H1 (cell line): ENCODE data around the gene RASGEF1B. TPM values are rescaled to one million over a fixed set of nuclear protein-coding genes. Genes with fewer than 3 reads are reported as not detected.

Experiments
- CTCF ChIA-PET: fragments of 300-600 bp; sonication (Branson Sonifier 250); formaldehyde crosslinking; loops from one replicate; lab custom pipeline; 2021; ENCODE audit not compliant: partially characterized antibody; lab: Charles Lee
- POLR2A ChIA-PET: fragments of 300-600 bp; sonication (Branson Sonifier 250); formaldehyde crosslinking; loops from one replicate; lab custom pipeline; 2021; ENCODE audit warnings: inconsistent platforms; ENCODE audit not compliant: partially characterized antibody; lab: Charles Lee
- DNase-seq, 2 experiments: peaks; one replicate each; pipeline versions ENCODE4 v3.0.0 to v3.0.0-alpha.2; 2010 to 2022; ENCODE audit warnings: low spot score in 2 of 2, low read depth in 1 of 2, mixed read lengths in 1 of 2
- FAIRE-seq: peaks from 2 replicates; lab custom pipeline; 2011; peaks lifted over from hg19 to GRCh38; lab: Jason Lieb, UNC
- H2AFZ ChIP-seq: 2 replicates; pipeline ENCODE4 v1.8.1; 2012; ENCODE audit warnings: low read length, inconsistent platforms
- H2AK5ac ChIP-seq: 2 replicates; pipeline ENCODE4 v1.6.1; 2013; ENCODE audit warnings: low read depth, low read length
- H2BK120ac ChIP-seq: replicated peaks from 2 replicates; pipeline ENCODE3; 2013; ENCODE audit warnings: low read depth, low read length, inconsistent platforms
- H2BK12ac ChIP-seq: 2 replicates; pipeline ENCODE4 v1.6.1; 2013; ENCODE audit warnings: low read depth, low read length
- H2BK15ac ChIP-seq: 2 replicates; pipeline ENCODE4 v1.6.1; 2013; ENCODE audit warnings: low read length
- H2BK20ac ChIP-seq: 2 replicates; pipeline ENCODE4 v1.6.1; 2013; ENCODE audit warnings: low read length
- H2BK5ac ChIP-seq: 2 replicates; pipeline ENCODE4 v1.6.1; 2013; ENCODE audit warnings: low read depth, low read length
- H3K14ac ChIP-seq: 2 replicates; pipeline ENCODE4 v1.6.1; 2013; ENCODE audit warnings: inconsistent platforms; ENCODE audit not compliant: insufficient read length
- H3K18ac ChIP-seq: 2 replicates; pipeline ENCODE4 v1.6.1; 2013; ENCODE audit warnings: low read length; ENCODE audit errors: extremely low read depth
- H3K23ac ChIP-seq: 2 replicates; pipeline ENCODE4 v1.6.1; 2013; ENCODE audit warnings: inconsistent platforms; ENCODE audit not compliant: insufficient read length
- H3K23me2 ChIP-seq: 2 replicates; pipeline ENCODE4 v1.6.1; 2013; ENCODE audit warnings: low read depth, low read length
- H3K27ac ChIP-seq: 2 replicates; pipeline ENCODE4 v1.6.1; 2011; ENCODE audit warnings: low read depth, low read length, inconsistent platforms
- H3K27me3 ChIP-seq, 4 experiments: replicated peaks in 1 of 4; 1 replicate in 1 of 4; 2 replicates in 3 of 4; pipeline versions ENCODE4 v1.6.1 to v1.8.1; 2011 to 2013; ENCODE audit warnings: low read length in 3 of 4, mild to moderate bottlenecking in 3 of 4, inconsistent platforms in 2 of 4, mixed read lengths in 2 of 4, moderate library complexity in 1 of 4; ENCODE audit not compliant: control insufficient read depth in 3 of 4, insufficient read depth in 3 of 4; ENCODE audit errors: extremely low read depth in 1 of 4
- H3K36me3 ChIP-seq, 4 experiments: 2 replicates each; pipeline versions ENCODE4 v1.6.1 to v1.8.1; 2011 to 2013; ENCODE audit warnings: mild to moderate bottlenecking in 4 of 4, low read length in 3 of 4, moderate library complexity in 2 of 4, control low read depth in 1 of 4, inconsistent platforms in 1 of 4; ENCODE audit not compliant: insufficient read depth in 4 of 4, control insufficient read depth in 2 of 4
- H3K4ac ChIP-seq: replicated peaks from 2 replicates; pipeline ENCODE3; 2013; ENCODE audit warnings: low read length, low read depth, mixed read lengths, inconsistent platforms; ENCODE audit not compliant: insufficient read length
- H3K4me1 ChIP-seq, 4 experiments: replicated peaks in 1 of 4; 1 replicate in 1 of 4; 2 replicates in 3 of 4; pipeline versions ENCODE4 v1.6.1 to v1.8.1; 2011 to 2013; ENCODE audit warnings: low read length in 3 of 4, inconsistent platforms in 2 of 4, mixed read lengths in 1 of 4; ENCODE audit not compliant: insufficient read depth in 4 of 4, control insufficient read depth in 3 of 4
- H3K4me2 ChIP-seq, 2 experiments: 2 replicates each; pipeline versions ENCODE4 v1.6.1 to v1.8.1; 2011 to 2013; ENCODE audit warnings: low read depth in 2 of 2, low read length in 2 of 2, control low read depth in 1 of 2, inconsistent platforms in 1 of 2, mild to moderate bottlenecking in 1 of 2; ENCODE audit not compliant: insufficient read depth in 1 of 2
- H3K4me3 ChIP-seq, 4 experiments: fragments of 200-600, 300-600 bp in 1 of 4; sonication (generic), shearing (Covaris generic), sonication (Bioruptor Twin) in 1 of 4; 2 replicates each; pipeline versions ENCODE4 v1.5.1 to v1.8.1; 2011 to 2016; ENCODE audit warnings: low read length in 4 of 4, low read depth in 3 of 4, control low read depth in 2 of 4, inconsistent platforms in 2 of 4, mild to moderate bottlenecking in 2 of 4, mixed read lengths in 1 of 4, moderate library complexity in 1 of 4; ENCODE audit not compliant: insufficient read depth in 2 of 4; ENCODE audit errors: extremely low read depth in 1 of 4
- H3K56ac ChIP-seq: replicated peaks from 2 replicates; pipeline ENCODE3; 2013; ENCODE audit warnings: low read depth, mild to moderate bottlenecking, mixed read lengths, low read length, inconsistent platforms; ENCODE audit not compliant: insufficient read length
- H3K79me1 ChIP-seq: 2 replicates; pipeline ENCODE4 v1.6.1; 2013; ENCODE audit warnings: low read depth, low read length, control low read depth
- H3K79me2 ChIP-seq, 2 experiments: 2 replicates each; pipeline versions ENCODE4 v1.6.1 to v1.8.1; 2012 to 2013; ENCODE audit warnings: low read length in 2 of 2, mild to moderate bottlenecking in 2 of 2, inconsistent platforms in 1 of 2; ENCODE audit not compliant: insufficient read depth in 2 of 2, control insufficient read depth in 1 of 2
- H3K9ac ChIP-seq, 4 experiments: replicated peaks in 1 of 4; 1 replicate in 1 of 4; 2 replicates in 3 of 4; pipeline versions ENCODE4 v1.6.1 to v1.8.1; 2011 to 2013; ENCODE audit warnings: low read depth in 3 of 4, low read length in 3 of 4, control low read depth in 2 of 4, mild to moderate bottlenecking in 2 of 4, moderate library complexity in 2 of 4, inconsistent platforms in 1 of 4; ENCODE audit errors: extremely low read depth in 1 of 4
- H3K9me3 ChIP-seq, 2 experiments: 2 replicates each; pipeline versions ENCODE4 v1.6.1 to v1.8.1; 2012 to 2013; ENCODE audit warnings: mild to moderate bottlenecking in 2 of 2, moderate library complexity in 2 of 2, control low read depth in 1 of 2, inconsistent platforms in 1 of 2, low read depth in 1 of 2, low read length in 1 of 2, mixed read lengths in 1 of 2; ENCODE audit not compliant: insufficient read depth in 2 of 2
- H4K20me1 ChIP-seq, 2 experiments: replicated peaks in 1 of 2; 2 replicates each; pipeline versions ENCODE3 to v1.8.1; 2011 to 2013; ENCODE audit warnings: inconsistent platforms in 2 of 2, low read length in 2 of 2, mild to moderate bottlenecking in 1 of 2; ENCODE audit not compliant: insufficient read depth in 2 of 2, control insufficient read depth in 1 of 2
- H4K5ac ChIP-seq: 2 replicates; pipeline ENCODE4 v1.6.1; 2013; ENCODE audit warnings: low read length, low read depth, mixed read lengths, inconsistent platforms; ENCODE audit not compliant: insufficient read length
- H4K8ac ChIP-seq: 2 replicates; pipeline ENCODE4 v1.8.0; 2013; ENCODE audit warnings: mild to moderate bottlenecking, moderate library complexity, low read length, inconsistent platforms; ENCODE audit not compliant: insufficient read depth; ENCODE audit errors: extremely low read depth
- H4K91ac ChIP-seq: replicated peaks from 2 replicates; pipeline ENCODE3; 2013; ENCODE audit warnings: low read length, mixed read lengths, inconsistent platforms; ENCODE audit not compliant: insufficient read length
- GTF2F1 ChIP-seq: IDR thresholded peaks from 2 replicates; pipeline ENCODE4 v1.6.1; 2012; ENCODE audit warnings: low read depth, low read length, improper control_type of control experiment, borderline replicate concordance
- NANOG ChIP-seq: IDR thresholded peaks from 2 replicates; pipeline ENCODE4 v1.6.1; 2011; ENCODE audit warnings: low read length, low read depth, mild to moderate bottlenecking, inconsistent platforms; ENCODE audit not compliant: insufficient read depth, poor library complexity, severe bottlenecking
- POLR2AphosphoS5 ChIP-seq: IDR thresholded peaks from 2 replicates; pipeline ENCODE4 v1.6.1; 2011; ENCODE audit warnings: low read depth, low read length
- RXRA ChIP-seq: IDR thresholded peaks from 2 replicates; pipeline ENCODE4 v1.6.1; 2011; ENCODE audit warnings: low read depth, mild to moderate bottlenecking, low read length, moderate library complexity; ENCODE audit not compliant: insufficient read depth
- SIN3A ChIP-seq, 2 experiments: IDR thresholded peaks in 1 of 2; conservative IDR thresholded peaks in 1 of 2; 2 replicates each; pipeline ENCODE4 v1.6.1; 2011 to 2012; ENCODE audit warnings: low read length in 2 of 2, improper control_type of control experiment in 1 of 2, low read depth in 1 of 2, mild to moderate bottlenecking in 1 of 2
- WGBS, 2 experiments: shearing (Covaris generic) in 1 of 2; methylation state at CpG; one replicate each; pipeline versions ENCODE4 v1.1.6 to v1.1.7; 2013 to 2015; ENCODE audit warnings: low lambda C conversion rate in 2 of 2, mixed read lengths in 2 of 2, inconsistent platforms in 1 of 2, low coverage in 1 of 2, missing lambda C conversion rate in 1 of 2; ENCODE audit not compliant: insufficient replicate concordance in 2 of 2, insufficient coverage in 1 of 2, insufficient read length in 1 of 2; ENCODE audit errors: extremely low coverage in 1 of 2, missing lambda C conversion rate in 1 of 2; 5-methylcytosine and 5-hydroxymethylcytosine counted together
- polyA plus RNA-seq, 7 experiments: library from polyadenylated mRNA; depleted of rRNA in 3 of 7; stranded (reverse) in 5 of 7; unstranded in 2 of 7; fragments of >200 nt in 5 of 7; fragments of 200-250 nt in 2 of 7; gene quantifications; 1 replicate in 5 of 7; 2 replicates in 1 of 7; 4 replicates in 1 of 7; pipeline versions ENCODE4 v1.2.1 to v1.2.3, GENCODE V29; 2011 to 2013; ENCODE audit warnings: missing spikeins in 2 of 7, mixed read lengths in 2 of 7
- total RNA-seq: library from RNA; stranded (reverse); fragmentation: NEBNext Ultra II Directional; extraction: Animal tissue kit (Norgen Biotek cat#: 25700); gene quantifications from 2 replicates; pipeline ENCODE4 v1.2.1, GENCODE V29; 2021

The RASGEF1B gene
- total and polyA plus RNA-seq, 2 of the 8 experiments (the other 6 are each of a cell fraction or from before 2014, with no cell fraction given): 1.6 to 4.7 TPM

GRCh38 chr4:81432825-81433224, 38.9 kb downstream of the RASGEF1B start:
- no peak overlapping the region for H3K14ac ChIP-seq
- no peak overlapping the region for H3K18ac ChIP-seq
- H3K4ac ChIP-seq: no peak overlapping the region
- no peak overlapping the region for H3K4me2 ChIP-seq
- H4K5ac ChIP-seq: no peak overlapping the region
- DNase-seq (no peak), FAIRE-seq (no peak)
- H3K79me1 ChIP-seq: no peaks in the 10 kb centered on the region
- H3K23me2 ChIP-seq: no peaks in the 10 kb centered on the region
- peak overlapping the region; percentile 69 for H3K56ac ChIP-seq
- WGBS, 2 experiments: 98% methylated on average over 4 of the region's 4 CpGs; no CpG with 5 or more reads in 1 of the 2 experiments
- ChIA-PET CTCF (interaction anchor here (1.6 to 3.0 kb wide), 2 partner anchors 15 to 770 kb away, joined by 3 to 9 read pairs; no protein-coding TSS in a partner anchor), POLR2A (no interaction called here)
- H2BK12ac ChIP-seq: no peak overlapping the region
- no peak overlapping the region for H3K9ac ChIP-seq
- H2BK20ac ChIP-seq: no peak overlapping the region
- H4K91ac ChIP-seq: no peak overlapping the region
- no peak overlapping the region for H2BK120ac ChIP-seq
- H4K20me1 ChIP-seq: no peaks in the 10 kb centered on the region
- H3K27ac ChIP-seq: no peak overlapping the region
- H3K36me3 ChIP-seq: no peaks in the 10 kb centered on the region; a peak in 1 of 8 replicates
- H2BK5ac ChIP-seq: no peak overlapping the region
- no peaks in the 10 kb centered on the region for H3K79me2 ChIP-seq
- H3K27me3 ChIP-seq: no peaks in the 10 kb centered on the region
- H3K4me3 ChIP-seq: no peak overlapping the region
- H2AFZ ChIP-seq: no peak overlapping the region
- H3K4me1 ChIP-seq: no peaks in the 10 kb centered on the region
- H2AK5ac ChIP-seq: no peak overlapping the region
- H4K8ac ChIP-seq: no peak overlapping the region
- no peak overlapping the region for H3K23ac ChIP-seq
- H3K9me3 ChIP-seq: peaks cover 0 to 3% of the 10 kb centered on the region in 2 experiments; a peak in 1 of 4 replicates
- H2BK15ac ChIP-seq: no peak overlapping the region
- TF ChIP-seq RXRA (no peak), SIN3A (conservative IDR thresholded peaks at IDR 0.05 in 1 of 2, IDR thresholded peaks at IDR 0.05 in 1 of 2; ENCODE audit: low read depth in 1 of 2, low read length in 2 of 2) (no peak), GTF2F1 (no peak), POLR2AphosphoS5 (no peak), NANOG (no peak)
